Loucy (cell line): ENCODE data around the gene HTR5A.

ENCODE experiments used
- CTCF ChIP-seq: fragments of 200-600 bp; sonication (generic); conservative IDR thresholded peaks from 2 replicates; pipeline ENCODE4 v1.5.1; 2014; ENCODE audit warnings: mild to moderate bottlenecking, antibody characterized with exemption, low read length
- EZH2phosphoT487 ChIP-seq: fragments of 200-600 bp; IDR thresholded peaks from 2 replicates; pipeline ENCODE4 v1.6.1; 2018; ENCODE audit warnings: antibody characterized with exemption, mild to moderate bottlenecking, moderate library complexity, borderline replicate concordance

GRCh38 chr7:155130493-155130892 is 60.4 kb downstream of the HTR5A start:
- no peak for TF ChIP-seq CTCF
- TF ChIP-seq EZH2phosphoT487 = no peak
